DND-41 (cell line): Measurements from ENCODE around the gene BACH2.

Source experiments
- CTCF ChIP-seq: IDR thresholded peaks from 2 replicates; pipeline ENCODE4 v1.5.1; 2012; ENCODE audit warnings: borderline replicate concordance, low read length, moderate library complexity, mild to moderate bottlenecking; ENCODE audit not compliant: poor library complexity, severe bottlenecking; ENCODE audit errors: extremely low read depth
- EZH2 ChIP-seq: IDR thresholded peaks from 3 replicates; pipeline ENCODE4 v1.6.1; 2012; ENCODE audit warnings: borderline replicate concordance, low read depth, mild to moderate bottlenecking, moderate library complexity, low read length, inconsistent platforms; ENCODE audit not compliant: severe bottlenecking

DNA sequence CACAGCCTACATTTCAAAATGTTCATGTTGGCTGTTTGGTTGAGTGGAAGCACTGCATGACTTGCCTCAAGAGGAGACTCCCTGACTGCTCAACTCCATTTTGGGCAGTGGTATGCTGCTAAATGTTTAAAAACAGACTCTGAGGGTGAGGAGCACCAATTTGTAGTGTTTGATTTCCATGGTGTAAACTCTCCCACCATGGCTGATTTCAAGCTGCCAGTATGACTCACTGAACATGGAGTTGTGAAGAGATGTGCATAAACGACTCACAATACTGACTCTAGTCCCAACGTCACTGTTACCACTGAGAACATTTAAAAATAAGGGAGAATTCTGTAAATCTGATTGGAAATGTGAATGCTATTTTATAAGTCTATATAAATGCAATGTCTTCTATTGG lies 70.4 kb downstream of the BACH2 start:
- no peak for TF ChIP-seq CTCF
- TF ChIP-seq EZH2 = no peak
